Measurements from ENCODE around the gene CCDC82.

DNA sequence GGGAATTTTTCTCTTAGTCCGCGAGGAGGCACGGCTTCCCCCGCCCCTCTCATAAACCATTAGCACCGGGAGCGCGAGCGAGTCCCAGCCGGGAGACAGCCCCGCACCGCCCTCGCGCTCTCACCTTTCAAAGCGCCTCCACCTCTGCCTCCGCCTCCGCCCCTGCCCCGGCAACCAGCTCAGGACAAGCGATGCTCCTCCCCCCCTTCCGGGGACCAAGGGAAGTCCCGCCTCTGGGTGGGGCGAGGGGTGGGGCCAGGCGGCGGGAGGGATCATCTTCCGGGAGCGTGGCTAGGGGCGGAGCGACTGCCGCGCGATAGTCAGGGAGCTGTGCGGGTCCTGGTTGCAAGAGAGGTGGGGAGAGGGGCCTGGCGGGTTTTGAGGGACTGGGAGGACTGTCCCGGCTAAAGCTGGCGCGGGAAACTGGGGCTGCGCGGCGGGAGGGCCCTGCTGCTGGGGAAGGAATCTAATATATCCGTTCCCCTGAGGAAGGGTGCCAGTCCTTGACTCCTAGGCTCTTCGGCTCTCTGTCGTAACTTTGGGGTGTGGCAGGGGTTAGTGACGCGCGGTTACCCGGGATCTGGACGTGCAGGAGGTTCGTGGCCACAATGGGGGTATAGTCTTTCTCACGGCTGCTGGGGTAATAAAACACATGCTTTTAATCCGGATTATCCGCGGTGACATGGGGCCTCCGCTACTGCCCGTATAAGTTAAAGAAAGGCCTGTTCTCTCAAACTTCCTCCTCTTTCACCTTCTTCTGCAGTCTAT, at the start of gene CCDC82, which contains the start of gene JRKL:
- TF ChIP-seq, protein P1, sequence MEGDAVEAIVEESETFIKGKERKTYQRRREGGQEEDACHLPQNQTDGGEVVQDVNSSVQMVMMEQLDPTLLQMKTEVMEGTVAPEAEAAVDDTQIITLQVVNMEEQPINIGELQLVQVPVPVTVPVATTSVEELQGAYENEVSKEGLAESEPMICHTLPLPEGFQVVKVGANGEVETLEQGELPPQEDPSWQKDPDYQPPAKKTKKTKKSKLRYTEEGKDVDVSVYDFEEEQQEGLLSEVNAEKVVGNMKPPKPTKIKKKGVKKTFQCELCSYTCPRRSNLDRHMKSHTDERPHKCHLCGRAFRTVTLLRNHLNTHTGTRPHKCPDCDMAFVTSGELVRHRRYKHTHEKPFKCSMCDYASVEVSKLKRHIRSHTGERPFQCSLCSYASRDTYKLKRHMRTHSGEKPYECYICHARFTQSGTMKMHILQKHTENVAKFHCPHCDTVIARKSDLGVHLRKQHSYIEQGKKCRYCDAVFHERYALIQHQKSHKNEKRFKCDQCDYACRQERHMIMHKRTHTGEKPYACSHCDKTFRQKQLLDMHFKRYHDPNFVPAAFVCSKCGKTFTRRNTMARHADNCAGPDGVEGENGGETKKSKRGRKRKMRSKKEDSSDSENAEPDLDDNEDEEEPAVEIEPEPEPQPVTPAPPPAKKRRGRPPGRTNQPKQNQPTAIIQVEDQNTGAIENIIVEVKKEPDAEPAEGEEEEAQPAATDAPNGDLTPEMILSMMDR (IDR thresholded peaks at IDR 0.05; ENCODE audit: low read depth, low read length, poor library complexity, severe bottlenecking), result no peak
- no peak for TF ChIP-seq EZH2phosphoT487 (IDR thresholded peaks at IDR 0.05; ENCODE audit: borderline replicate concordance, low read length)

All from DOHH2 (cell line).